Measurements from ENCODE around the gene SPATA2L.

The SPATA2L gene

DNA sequence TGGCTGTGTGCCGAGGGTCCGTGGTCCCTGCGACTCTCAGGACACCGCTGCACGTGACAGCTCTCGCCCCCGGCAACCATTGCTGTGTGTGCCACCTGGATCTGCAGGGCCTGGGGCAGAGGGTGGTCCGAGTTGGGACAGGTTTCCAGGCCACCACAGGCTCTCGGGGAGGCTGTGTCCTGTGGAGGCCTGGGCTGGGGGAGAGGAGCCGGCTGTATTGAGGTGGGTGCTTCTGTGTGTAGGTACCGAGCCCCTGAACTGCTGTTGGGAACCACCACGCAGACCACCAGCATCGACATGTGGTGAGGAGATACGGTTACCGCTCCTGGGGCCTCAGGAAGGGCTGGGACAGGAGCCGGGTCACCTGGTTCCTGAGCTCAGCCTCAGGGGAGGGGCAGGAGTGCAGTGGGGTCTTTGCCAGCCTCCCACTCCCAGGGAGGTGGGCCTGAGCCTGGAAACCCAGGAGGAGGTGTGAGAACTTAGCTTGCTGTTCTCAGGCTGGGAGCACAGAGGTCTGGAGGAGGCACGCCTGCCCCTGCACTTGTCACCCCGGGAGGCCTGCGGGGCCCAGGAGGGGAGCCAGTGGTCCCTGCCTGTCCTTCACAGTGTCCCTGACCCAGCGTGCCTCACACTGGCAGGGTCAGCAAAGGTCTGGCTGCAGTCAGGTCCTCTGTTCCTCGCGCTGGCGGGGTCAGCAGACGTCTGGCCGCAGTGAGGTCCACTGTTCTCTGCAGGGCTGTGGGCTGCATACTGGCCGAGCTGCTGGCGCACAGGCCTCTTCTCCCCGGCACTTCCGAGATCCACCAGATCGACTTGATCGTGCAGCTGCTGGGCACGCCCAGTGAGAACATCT lies 7.3 kb downstream of the SPATA2L start:
- peaks cover 65% of the 10 kb centered on the region for H3K36me3 ChIP-seq (ENCODE audit: insufficient read depth, low read length)
- no peak for TF ChIP-seq EZH2 (IDR thresholded peaks at IDR 0.05; ENCODE audit: borderline replicate concordance, low read depth, low read length, severe bottlenecking)
- H3K4me1 ChIP-seq (ENCODE audit: insufficient read depth, low read length), result no peaks in the 10 kb centered on the region
- DNase-seq (no peak), ATAC-seq (ENCODE audit: insufficient read depth, low read depth) (no peak)
- peaks cover 3% of the 10 kb centered on the region; the same call in 1 of the 2 replicates for H3K79me2 ChIP-seq (ENCODE audit: insufficient read depth, low read length)
- no peak overlapping the region for H3K4me2 ChIP-seq (ENCODE audit: insufficient read depth, low read length)
- peaks cover 12% of the 10 kb centered on the region; the same call in 1 of the 2 replicates for H4K20me1 ChIP-seq (ENCODE audit: insufficient read depth, low read length)
- no peak overlapping the region for H2AFZ ChIP-seq (ENCODE audit: low read depth, low read length)
- H3K27ac ChIP-seq (ENCODE audit: low read length), result no peak overlapping the region
- H3K9ac ChIP-seq (ENCODE audit: low read depth, low read length), result no peak overlapping the region
- H3K27me3 ChIP-seq (ENCODE audit: insufficient read depth, low read length, poor library complexity), result no peaks in the 10 kb centered on the region
- no peak overlapping the region for H3K4me3 ChIP-seq (ENCODE audit: low read depth in 1 of 2, low read length in 2 of 2)
- H3K9me3 ChIP-seq (ENCODE audit: insufficient read depth, low read length, severe bottlenecking), result no peaks in the 10 kb centered on the region

DNA sequence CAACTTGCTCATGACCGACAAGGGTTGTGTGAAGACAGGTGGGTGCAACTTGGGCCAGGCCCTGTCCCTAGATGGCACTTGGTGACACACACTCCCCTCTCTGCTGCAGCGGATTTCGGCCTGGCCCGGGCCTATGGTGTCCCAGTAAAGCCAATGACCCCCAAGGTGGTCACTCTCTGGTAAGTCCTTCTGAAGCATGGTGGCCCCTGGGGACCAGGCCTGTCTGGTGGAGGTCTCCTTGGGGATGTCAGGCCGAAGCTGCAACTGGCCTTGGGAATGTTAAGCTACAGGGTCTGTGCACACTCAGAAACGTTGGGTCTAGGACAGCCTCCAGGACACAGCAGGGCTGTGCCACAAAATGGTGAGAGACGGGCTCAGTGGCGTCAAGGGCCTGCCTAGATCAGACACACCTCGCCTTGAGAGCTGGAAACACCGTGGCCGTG lies 8.2 kb downstream of the SPATA2L start:
- no peaks in the 10 kb centered on the region for H3K27me3 ChIP-seq (ENCODE audit: insufficient read depth, low read length, poor library complexity)
- no peaks in the 10 kb centered on the region for H3K9me3 ChIP-seq (ENCODE audit: insufficient read depth, low read length, severe bottlenecking)
- peaks cover 7% of the 10 kb centered on the region for H3K79me2 ChIP-seq (ENCODE audit: insufficient read depth, low read length)
- H3K27ac ChIP-seq (ENCODE audit: low read length), result no peak overlapping the region
- H3K36me3 ChIP-seq (ENCODE audit: insufficient read depth, low read length), result peaks cover 68% of the 10 kb centered on the region
- H2AFZ ChIP-seq (ENCODE audit: low read depth, low read length), result no peak overlapping the region
- DNase-seq (no peak), ATAC-seq (ENCODE audit: insufficient read depth, low read depth) (no peak)
- no peak overlapping the region for H3K9ac ChIP-seq (ENCODE audit: low read depth, low read length)
- no peak overlapping the region for H3K4me2 ChIP-seq (ENCODE audit: insufficient read depth, low read length)
- TF ChIP-seq, protein P1, sequence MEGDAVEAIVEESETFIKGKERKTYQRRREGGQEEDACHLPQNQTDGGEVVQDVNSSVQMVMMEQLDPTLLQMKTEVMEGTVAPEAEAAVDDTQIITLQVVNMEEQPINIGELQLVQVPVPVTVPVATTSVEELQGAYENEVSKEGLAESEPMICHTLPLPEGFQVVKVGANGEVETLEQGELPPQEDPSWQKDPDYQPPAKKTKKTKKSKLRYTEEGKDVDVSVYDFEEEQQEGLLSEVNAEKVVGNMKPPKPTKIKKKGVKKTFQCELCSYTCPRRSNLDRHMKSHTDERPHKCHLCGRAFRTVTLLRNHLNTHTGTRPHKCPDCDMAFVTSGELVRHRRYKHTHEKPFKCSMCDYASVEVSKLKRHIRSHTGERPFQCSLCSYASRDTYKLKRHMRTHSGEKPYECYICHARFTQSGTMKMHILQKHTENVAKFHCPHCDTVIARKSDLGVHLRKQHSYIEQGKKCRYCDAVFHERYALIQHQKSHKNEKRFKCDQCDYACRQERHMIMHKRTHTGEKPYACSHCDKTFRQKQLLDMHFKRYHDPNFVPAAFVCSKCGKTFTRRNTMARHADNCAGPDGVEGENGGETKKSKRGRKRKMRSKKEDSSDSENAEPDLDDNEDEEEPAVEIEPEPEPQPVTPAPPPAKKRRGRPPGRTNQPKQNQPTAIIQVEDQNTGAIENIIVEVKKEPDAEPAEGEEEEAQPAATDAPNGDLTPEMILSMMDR (IDR thresholded peaks at IDR 0.05; ENCODE audit: borderline replicate concordance, extremely low read depth, low read length, poor library complexity, severe bottlenecking), result no peak
- no peak for TF ChIP-seq EZH2 (IDR thresholded peaks at IDR 0.05; ENCODE audit: borderline replicate concordance, low read depth, low read length, severe bottlenecking)
- H3K4me1 ChIP-seq (ENCODE audit: insufficient read depth, low read length), result peaks cover 1% of the 10 kb centered on the region; the same call in 1 of the 2 replicates
- H4K20me1 ChIP-seq (ENCODE audit: insufficient read depth, low read length), result peaks cover 12% of the 10 kb centered on the region; the same call in 1 of the 2 replicates
- H3K4me3 ChIP-seq (ENCODE audit: low read depth in 1 of 2, low read length in 2 of 2), result no peak overlapping the region

DNA sequence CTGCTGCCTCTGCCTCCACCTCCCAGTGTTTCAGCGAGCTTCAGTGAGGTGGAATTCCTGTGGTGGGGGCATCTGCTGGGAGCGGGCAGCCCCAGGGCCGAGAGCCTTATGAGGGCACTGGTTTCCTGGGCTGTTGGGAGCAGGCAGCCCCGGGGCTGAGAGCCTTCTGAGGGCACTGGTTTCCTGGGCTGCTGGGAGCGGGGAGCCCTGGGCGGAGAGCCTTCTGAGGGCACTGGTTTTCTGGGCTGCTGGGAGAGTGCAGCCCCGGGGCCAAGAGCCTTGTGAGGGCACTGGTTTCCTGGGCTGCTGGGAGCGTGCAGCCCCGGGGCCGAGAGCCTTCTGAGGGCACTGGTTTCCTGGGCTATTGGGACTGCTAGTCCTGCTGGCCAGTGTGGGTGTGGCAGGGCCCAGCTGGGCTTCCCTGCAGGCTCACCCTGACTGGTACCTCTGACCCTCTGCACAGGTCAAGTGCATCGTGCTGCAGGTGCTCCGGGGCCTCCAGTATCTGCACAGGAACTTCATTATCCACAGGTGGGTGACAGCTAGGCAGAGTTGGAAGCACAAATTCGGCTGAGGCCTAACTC lies 9.4 kb downstream of the SPATA2L start:
- ATAC-seq (ENCODE audit: insufficient read depth, low read depth), result no peak
- Histone ChIP-seq H3K4me2 (ENCODE audit: insufficient read depth, low read length) (no peak overlapping the region), H4K20me1 (ENCODE audit: insufficient read depth, low read length) (peaks cover 6% of the 10 kb centered on the region; the same call in 1 of the 2 replicates), H3K4me3 (ENCODE audit: low read depth in 1 of 2, low read length in 2 of 2) (no peak overlapping the region), H3K27ac (ENCODE audit: low read length) (no peak overlapping the region), H3K9me3 (ENCODE audit: insufficient read depth, low read length, severe bottlenecking) (no peaks in the 10 kb centered on the region), H3K4me1 (ENCODE audit: insufficient read depth, low read length) (peaks cover 14% of the 10 kb centered on the region), H3K79me2 (ENCODE audit: insufficient read depth, low read length) (peaks cover 17% of the 10 kb centered on the region), H3K27me3 (ENCODE audit: insufficient read depth, low read length, poor library complexity) (no peaks in the 10 kb centered on the region), H2AFZ (ENCODE audit: low read depth, low read length) (no peak overlapping the region), H3K9ac (ENCODE audit: low read depth, low read length) (no peak overlapping the region), H3K36me3 (ENCODE audit: insufficient read depth, low read length) (peaks cover 61% of the 10 kb centered on the region)
- DNase-seq, result no peak
- TF ChIP-seq, protein P1 (IDR thresholded peaks at IDR 0.05; ENCODE audit: borderline replicate concordance, extremely low read depth, low read length, poor library complexity, severe bottlenecking), result no peak
- no peak for TF ChIP-seq EZH2 (IDR thresholded peaks at IDR 0.05; ENCODE audit: borderline replicate concordance, low read depth, low read length, severe bottlenecking)

All from DND-41 (cell line).